ENCODE results near the gene DHX34. TPM values are rescaled to one million over a fixed set of nuclear protein-coding genes. Genes with fewer than 3 reads are reported as not detected.
"Not testable (repeated sequence)": the region's sequence is repeated elsewhere in the genome, so short reads cannot be mapped to it uniquely, and the experiment has no call there.

Gene DHX34
- total RNA-seq, 1 donor from 2014 or later, result 11.5 TPM

- TF ChIP-seq, protein P1, sequence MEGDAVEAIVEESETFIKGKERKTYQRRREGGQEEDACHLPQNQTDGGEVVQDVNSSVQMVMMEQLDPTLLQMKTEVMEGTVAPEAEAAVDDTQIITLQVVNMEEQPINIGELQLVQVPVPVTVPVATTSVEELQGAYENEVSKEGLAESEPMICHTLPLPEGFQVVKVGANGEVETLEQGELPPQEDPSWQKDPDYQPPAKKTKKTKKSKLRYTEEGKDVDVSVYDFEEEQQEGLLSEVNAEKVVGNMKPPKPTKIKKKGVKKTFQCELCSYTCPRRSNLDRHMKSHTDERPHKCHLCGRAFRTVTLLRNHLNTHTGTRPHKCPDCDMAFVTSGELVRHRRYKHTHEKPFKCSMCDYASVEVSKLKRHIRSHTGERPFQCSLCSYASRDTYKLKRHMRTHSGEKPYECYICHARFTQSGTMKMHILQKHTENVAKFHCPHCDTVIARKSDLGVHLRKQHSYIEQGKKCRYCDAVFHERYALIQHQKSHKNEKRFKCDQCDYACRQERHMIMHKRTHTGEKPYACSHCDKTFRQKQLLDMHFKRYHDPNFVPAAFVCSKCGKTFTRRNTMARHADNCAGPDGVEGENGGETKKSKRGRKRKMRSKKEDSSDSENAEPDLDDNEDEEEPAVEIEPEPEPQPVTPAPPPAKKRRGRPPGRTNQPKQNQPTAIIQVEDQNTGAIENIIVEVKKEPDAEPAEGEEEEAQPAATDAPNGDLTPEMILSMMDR (conservative IDR thresholded peaks at IDR 0.05; ENCODE audit: low read depth, low read length), result no peak
- DNase-seq (ENCODE audit: low read depth), result no peak
- H3K4me3 ChIP-seq (ENCODE audit: low read depth, low read length), result no peak overlapping the region
Observed at GRCh38 chr19:47379381-47379938, 30.3 kb downstream of the DHX34 start.

- TF ChIP-seq, protein P1 (conservative IDR thresholded peaks at IDR 0.05; ENCODE audit: low read depth, low read length), result no peak
- no peak overlapping the region for H3K4me3 ChIP-seq (ENCODE audit: low read depth, low read length)
- DNase-seq (ENCODE audit: low read depth), result no peak
Observed at GRCh38 chr19:47380559-47380958, 31.4 kb downstream of the DHX34 start.

DNA sequence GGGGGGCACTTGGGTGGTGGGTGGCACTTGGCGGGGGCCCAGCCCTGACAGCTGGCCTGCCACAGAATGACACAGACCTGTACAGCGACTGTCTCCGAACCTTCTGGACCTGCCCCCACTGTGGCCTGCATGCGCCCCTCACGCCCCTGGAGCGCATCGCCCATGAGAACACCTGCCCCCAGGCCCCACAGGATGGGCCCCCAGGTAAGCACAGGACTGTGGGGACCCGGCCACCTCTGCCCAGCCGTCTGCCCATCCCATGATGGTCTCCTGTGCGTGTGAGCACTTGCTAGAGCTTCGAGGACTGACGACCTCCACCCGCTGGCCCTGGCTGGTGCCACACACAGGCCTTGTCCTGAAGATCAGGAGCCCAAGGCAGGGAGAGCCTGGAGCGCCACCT lies 32.0 kb downstream of the DHX34 start:
- H3K4me3 ChIP-seq (ENCODE audit: low read depth, low read length), result no peak overlapping the region
- TF ChIP-seq, protein P1 (conservative IDR thresholded peaks at IDR 0.05; ENCODE audit: low read depth, low read length), result no peak
- no peak for DNase-seq (ENCODE audit: low read depth)

DNA sequence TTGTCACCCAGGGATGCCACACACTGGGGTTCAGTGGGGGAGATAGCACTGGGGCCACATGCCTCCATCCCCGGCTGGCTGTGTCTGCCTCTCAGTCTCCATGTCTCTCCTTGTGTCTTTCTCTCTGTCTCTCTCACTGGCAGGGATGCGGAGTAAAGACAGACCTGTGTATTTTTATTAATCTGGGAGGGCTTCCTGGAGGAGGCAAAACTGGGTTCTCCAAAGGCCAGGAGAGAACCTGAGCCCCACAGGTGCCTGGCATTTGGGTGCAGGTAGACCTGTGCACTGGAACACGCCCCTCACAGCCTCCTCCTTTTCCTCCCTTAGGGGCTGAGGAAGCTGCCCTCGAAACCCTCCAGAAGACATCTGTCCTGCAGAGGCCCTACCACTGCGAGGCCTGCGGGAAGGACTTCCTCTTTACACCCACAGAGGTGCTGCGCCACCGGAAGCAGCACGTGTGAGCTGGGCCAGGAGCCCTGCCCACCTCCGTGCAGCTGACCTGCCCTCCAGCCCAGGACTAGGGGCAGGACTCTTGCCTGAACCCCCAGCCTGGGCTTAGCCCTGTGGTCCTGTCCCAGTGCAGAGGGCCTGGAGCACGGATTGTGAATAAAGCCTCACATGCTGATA lies 32.7 kb downstream of the DHX34 start:
- no peak for DNase-seq (ENCODE audit: low read depth)
- TF ChIP-seq, protein P1 (conservative IDR thresholded peaks at IDR 0.05; ENCODE audit: low read depth, low read length), result no peak
- H3K4me3 ChIP-seq (ENCODE audit: low read depth, low read length), result no peak overlapping the region

DNA sequence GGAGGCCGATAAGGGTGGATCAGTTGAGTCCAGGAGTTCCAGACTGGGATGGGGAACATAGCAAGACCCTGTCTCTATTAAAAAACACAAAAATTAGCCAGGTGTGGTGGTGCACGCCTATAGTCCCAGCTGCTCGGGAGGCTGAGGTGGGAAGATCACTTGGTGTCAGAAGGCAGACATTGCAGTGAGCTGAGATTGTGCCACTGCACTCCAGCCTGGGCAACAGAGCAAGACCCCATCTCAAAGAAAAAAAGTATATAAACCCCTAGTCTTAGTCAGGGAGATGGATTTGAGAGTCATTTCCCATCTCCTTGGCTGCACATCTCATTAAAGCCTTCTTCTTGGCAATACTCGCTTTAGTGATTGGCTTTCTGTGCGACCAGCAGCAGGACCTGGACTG lies 34.8 kb downstream of the DHX34 start:
- DNase-seq (ENCODE audit: low read depth); H3K4me3 ChIP-seq (ENCODE audit: low read depth, low read length): not testable (repeated sequence)

- not testable (repeated sequence) for H3K4me3 ChIP-seq (ENCODE audit: low read depth, low read length); DNase-seq (ENCODE audit: low read depth)
Observed at GRCh38 chr19:47384533-47384932, 35.4 kb downstream of the DHX34 start.

DNA sequence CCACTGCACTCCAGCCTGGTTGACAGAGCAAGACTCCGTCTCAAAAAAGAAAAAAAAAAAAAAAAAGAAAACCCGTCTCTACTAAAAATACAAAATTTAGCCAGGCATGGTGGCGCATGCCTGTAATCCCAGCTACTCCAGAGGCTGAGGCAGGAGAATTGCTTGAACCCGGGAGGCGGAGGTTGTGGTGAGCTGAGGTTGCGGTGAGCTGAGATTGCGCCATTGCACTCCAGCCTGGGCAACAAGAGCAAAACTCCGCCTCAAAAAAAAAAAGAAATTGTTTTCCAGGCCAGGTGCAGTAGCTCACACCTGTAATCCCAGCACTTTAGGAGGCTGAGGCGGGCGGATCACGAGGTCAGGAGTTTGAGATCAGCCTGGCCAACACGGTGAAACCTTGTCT lies 37.5 kb downstream of the DHX34 start:
- H3K4me3 ChIP-seq (ENCODE audit: low read depth, low read length); DNase-seq (ENCODE audit: low read depth): not testable (repeated sequence)

- not testable (repeated sequence) for H3K4me3 ChIP-seq (ENCODE audit: low read depth, low read length); DNase-seq (ENCODE audit: low read depth)
Observed at GRCh38 chr19:47387623-47388022, 38.5 kb downstream of the DHX34 start.

- not testable (repeated sequence) for H3K4me3 ChIP-seq (ENCODE audit: low read depth, low read length); DNase-seq (ENCODE audit: low read depth)
Observed at GRCh38 chr19:47388721-47389120, 39.6 kb downstream of the DHX34 start.

GRCh38 chr19:47389150-47389556 lies 40.0 kb downstream of the DHX34 start:
- TF ChIP-seq, protein P1 (conservative IDR thresholded peaks at IDR 0.05; ENCODE audit: low read depth, low read length), result no peak
- DNase-seq (ENCODE audit: low read depth), result no peak
- no peak overlapping the region for H3K4me3 ChIP-seq (ENCODE audit: low read depth, low read length)

All from epithelial cell of proximal tubule (primary cell).